H9 (cell line): Measurements from ENCODE around the gene SPATA6. TPM values are rescaled to one million over a fixed set of nuclear protein-coding genes. Genes with fewer than 3 reads are reported as not detected.
"Not testable (repeated sequence)": the region's sequence is repeated elsewhere in the genome, so short reads cannot be mapped to it uniquely, and the experiment has no call there.

Source experiments
- DNase-seq: peaks from one replicate; pipeline ENCODE4 v3.0.0-alpha.2; 2017
- H2AFZ ChIP-seq: one replicate; pipeline ENCODE4 v1.6.1; 2013; ENCODE audit warnings: mild to moderate bottlenecking, low read length, control low read depth, moderate library complexity
- H2AK5ac ChIP-seq: 2 replicates; pipeline ENCODE4 v1.6.1; 2013; ENCODE audit warnings: low read length, control low read depth, mixed read lengths; ENCODE audit not compliant: insufficient read length
- H2BK120ac ChIP-seq: one replicate; pipeline ENCODE4 v1.6.1; 2013; ENCODE audit warnings: low read depth, mild to moderate bottlenecking, low read length, control low read depth, inconsistent platforms; ENCODE audit not compliant: poor library complexity, severe bottlenecking
- H2BK12ac ChIP-seq: 2 replicates; pipeline ENCODE4 v1.6.1; 2013; ENCODE audit warnings: low read length, control low read depth, mixed read lengths, low read depth; ENCODE audit not compliant: insufficient read length
- H2BK15ac ChIP-seq: 2 replicates; pipeline ENCODE4 v1.6.1; 2013; ENCODE audit warnings: low read depth, low read length, control low read depth
- H2BK20ac ChIP-seq: one replicate; pipeline ENCODE4 v1.6.1; 2013; ENCODE audit warnings: low read depth, mild to moderate bottlenecking, low read length, control low read depth, inconsistent platforms; ENCODE audit not compliant: poor library complexity, severe bottlenecking
- H2BK5ac ChIP-seq: 2 replicates; pipeline ENCODE4 v1.6.1; 2013; ENCODE audit warnings: low read length, control low read depth, mixed read lengths; ENCODE audit not compliant: insufficient read length
- H3K14ac ChIP-seq: 2 replicates; pipeline ENCODE4 v1.6.1; 2013; ENCODE audit warnings: low read length, control low read depth; ENCODE audit not compliant: insufficient read depth
- H3K18ac ChIP-seq: 2 replicates; pipeline ENCODE4 v1.6.1; 2013; ENCODE audit warnings: low read depth, mild to moderate bottlenecking, mixed read lengths, low read length, control low read depth; ENCODE audit not compliant: insufficient read length
- H3K23ac ChIP-seq: 2 replicates; pipeline ENCODE4 v1.6.1; 2013; ENCODE audit warnings: low read length, control low read depth, mixed read lengths, low read depth; ENCODE audit not compliant: insufficient read length
- H3K23me2 ChIP-seq: 2 replicates; pipeline ENCODE4 v1.6.1; 2013; ENCODE audit warnings: low read depth, mild to moderate bottlenecking, mixed read lengths, low read length, control low read depth; ENCODE audit not compliant: insufficient read length, poor library complexity, severe bottlenecking
- H3K27ac ChIP-seq: 2 replicates; pipeline ENCODE4 v1.5.1; 2013; ENCODE audit warnings: low read length, control low read depth, mixed read lengths, low read depth; ENCODE audit not compliant: insufficient read length
- H3K27me3 ChIP-seq: 2 replicates; pipeline ENCODE4 v1.6.1; 2013; ENCODE audit warnings: low read length, control low read depth, inconsistent platforms; ENCODE audit not compliant: insufficient read depth
- H3K4ac ChIP-seq: 2 replicates; pipeline ENCODE4 v1.6.1; 2013; ENCODE audit warnings: low read depth, mild to moderate bottlenecking, control low read depth, inconsistent platforms, low read length, moderate library complexity
- H3K4me1 ChIP-seq: 2 replicates; pipeline ENCODE4 v1.6.1; 2013; ENCODE audit warnings: low read length, control low read depth, inconsistent platforms; ENCODE audit not compliant: insufficient read depth
- H3K4me2 ChIP-seq: 2 replicates; pipeline ENCODE4 v1.6.1; 2013; ENCODE audit warnings: low read length, control low read depth, mixed read lengths; ENCODE audit not compliant: insufficient read length, insufficient read depth
- H3K56ac ChIP-seq: 2 replicates; pipeline ENCODE4 v1.6.1; 2013; ENCODE audit warnings: low read depth, mild to moderate bottlenecking, mixed read lengths, low read length, control low read depth; ENCODE audit not compliant: insufficient read length
- H3K79me1 ChIP-seq: 2 replicates; pipeline ENCODE4 v1.6.1; 2013; ENCODE audit warnings: low read depth, mild to moderate bottlenecking, moderate library complexity, low read length, control low read depth, inconsistent platforms; ENCODE audit not compliant: insufficient read depth, poor library complexity, severe bottlenecking
- H3K79me2 ChIP-seq: 2 replicates; pipeline ENCODE4 v1.6.1; 2013; ENCODE audit warnings: low read length, control low read depth, inconsistent platforms; ENCODE audit not compliant: insufficient read depth
- H3K9ac ChIP-seq: 2 replicates; pipeline ENCODE4 v1.6.1; 2013; ENCODE audit warnings: low read length, control low read depth, mixed read lengths; ENCODE audit not compliant: insufficient read length; ENCODE audit errors: extremely low read depth
- H3K9me3 ChIP-seq: one replicate; pipeline ENCODE4 v1.6.1; 2013; ENCODE audit warnings: low read depth, low read length, inconsistent platforms; ENCODE audit not compliant: control insufficient read depth
- H3T11ph ChIP-seq: one replicate; pipeline ENCODE4 v1.6.1; 2013; ENCODE audit warnings: mild to moderate bottlenecking, low read length, control low read depth, inconsistent platforms
- H4K20me1 ChIP-seq: one replicate; pipeline ENCODE4 v1.6.1; 2013; ENCODE audit not compliant: control insufficient read depth, insufficient read length, insufficient read depth
- H4K5ac ChIP-seq: 2 replicates; pipeline ENCODE4 v1.6.1; 2013; ENCODE audit warnings: low read depth, mild to moderate bottlenecking, mixed read lengths, low read length, control low read depth; ENCODE audit not compliant: insufficient read length
- H4K8ac ChIP-seq: replicated peaks from 2 replicates; pipeline ENCODE4 v1.6.1; 2013; ENCODE audit warnings: low read length, control low read depth, mixed read lengths, low read depth; ENCODE audit not compliant: insufficient read length
- H4K91ac ChIP-seq: 2 replicates; pipeline ENCODE4 v1.6.1; 2013; ENCODE audit warnings: low read depth, mild to moderate bottlenecking, moderate library complexity, mixed read lengths, low read length, control low read depth; ENCODE audit not compliant: insufficient read length
- H3K27ac Mint-ChIP-seq, 3 experiments: 2 replicates in 2 of 3; 3 replicates in 1 of 3; pipeline ENCODE4 v1.8.0; 2020 to 2021; ENCODE audit warnings: mixed read lengths in 3 of 3, mild to moderate bottlenecking in 1 of 3, moderate library complexity in 1 of 3
- H3K27me3 Mint-ChIP-seq: 2 replicates; pipeline ENCODE4 v1.8.0; 2021; ENCODE audit warnings: low read depth, mild to moderate bottlenecking, moderate library complexity, mixed read lengths
- H3K36me3 Mint-ChIP-seq, 3 experiments: 2 replicates in 2 of 3; 3 replicates in 1 of 3; pipeline ENCODE4 v1.8.0; 2020 to 2021; ENCODE audit warnings: low read depth in 3 of 3, mixed read lengths in 3 of 3; ENCODE audit not compliant: insufficient read depth in 1 of 3
- H3K4me1 Mint-ChIP-seq, 2 experiments: 2 replicates each; pipeline ENCODE4 v1.8.0; 2020; ENCODE audit warnings: mixed read lengths in 2 of 2
- H3K4me3 Mint-ChIP-seq, 2 experiments: 2 replicates in 1 of 2; 3 replicates in 1 of 2; pipeline ENCODE4 v1.8.0; 2020 to 2021; ENCODE audit warnings: mild to moderate bottlenecking in 2 of 2, mixed read lengths in 2 of 2, moderate library complexity in 1 of 2
- H3K9me3 Mint-ChIP-seq, 2 experiments: 2 replicates in 1 of 2; 3 replicates in 1 of 2; pipeline ENCODE4 v1.8.0; 2020; ENCODE audit warnings: mild to moderate bottlenecking in 2 of 2, mixed read lengths in 2 of 2, moderate library complexity in 1 of 2
- WGBS: extraction: QIAGEN DNeasy Blood & Tissue Kit; methylation state at CpG from one replicate; pipeline ENCODE4 v1.1.7; 2013; ENCODE audit warnings: missing lambda C conversion rate, low lambda C conversion rate, mixed read lengths; ENCODE audit not compliant: insufficient read length; ENCODE audit errors: extremely low coverage; 5-methylcytosine and 5-hydroxymethylcytosine counted together
- total RNA-seq: library from RNA; stranded (reverse); gene quantifications from 2 replicates; pipeline ENCODE4 v1.2.1, GENCODE V29; 2021
- TF ChIP-seq, protein P1 (sequence below): fragments of 200-600 bp; sonication (generic); conservative IDR thresholded peaks from 3 replicates; pipeline ENCODE4 v1.8.0; 2021; ENCODE audit warnings: antibody characterized with exemption, mild to moderate bottlenecking

SPATA6 gene
- total RNA-seq, 1 experiment from 2014 or later: 8.0 TPM

DNA sequence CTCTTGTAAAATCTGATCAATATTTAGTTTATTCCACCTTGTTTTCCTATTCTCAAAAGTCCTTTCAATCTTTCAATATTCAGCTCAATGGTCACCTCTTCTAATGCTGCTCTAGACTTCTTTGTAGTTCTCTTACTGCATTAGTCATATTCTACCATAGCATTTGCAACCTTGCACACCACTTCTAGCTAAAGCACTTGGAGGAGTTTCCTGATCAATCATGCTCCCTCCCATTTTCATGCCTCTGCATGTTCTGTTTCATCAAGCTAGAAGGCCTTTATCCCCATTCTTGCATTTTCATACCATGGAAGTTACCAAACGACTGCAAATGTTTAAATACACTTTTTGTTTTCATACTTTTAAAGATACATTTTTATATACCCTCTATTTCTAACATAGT, 177.3 kb downstream of the SPATA6 start:
- Mint-ChIP-seq H3K9me3 (peaks cover 0 to 2% of the 10 kb centered on the region in 2 experiments; a peak in 1 of 5 replicates), H3K4me3 (no peak overlapping the region), H3K4me1 (no peaks in the 10 kb centered on the region; a peak in 1 of 4 replicates), H3K27ac (no peak overlapping the region), H3K36me3 (no peaks in the 10 kb centered on the region; a peak in 2 of 7 replicates), H3K27me3 (peaks cover 1% of the 10 kb centered on the region; the same call in 1 of the 2 replicates)
- no peak overlapping the region for H2BK15ac ChIP-seq
- H3K9ac ChIP-seq: no peak overlapping the region
- H2BK20ac ChIP-seq: no peak overlapping the region
- no peaks in the 10 kb centered on the region for H3K4me1 ChIP-seq
- no peak overlapping the region for H4K8ac ChIP-seq
- H3K9me3 ChIP-seq: no peaks in the 10 kb centered on the region
- no peak overlapping the region for H4K91ac ChIP-seq
- H3K79me1 ChIP-seq: no peaks in the 10 kb centered on the region
- H3K23me2 ChIP-seq: no peaks in the 10 kb centered on the region
- H2BK120ac ChIP-seq: no peak overlapping the region
- H3K27me3 ChIP-seq: no peaks in the 10 kb centered on the region
- H2BK12ac ChIP-seq: no peak overlapping the region
- H2AFZ ChIP-seq: no peak overlapping the region
- no peak overlapping the region for H3K23ac ChIP-seq
- no peak overlapping the region for H4K5ac ChIP-seq
- H3K14ac ChIP-seq: no peak overlapping the region
- H3K18ac ChIP-seq: no peak overlapping the region
- no peak overlapping the region for H2BK5ac ChIP-seq
- TF ChIP-seq, protein P1, sequence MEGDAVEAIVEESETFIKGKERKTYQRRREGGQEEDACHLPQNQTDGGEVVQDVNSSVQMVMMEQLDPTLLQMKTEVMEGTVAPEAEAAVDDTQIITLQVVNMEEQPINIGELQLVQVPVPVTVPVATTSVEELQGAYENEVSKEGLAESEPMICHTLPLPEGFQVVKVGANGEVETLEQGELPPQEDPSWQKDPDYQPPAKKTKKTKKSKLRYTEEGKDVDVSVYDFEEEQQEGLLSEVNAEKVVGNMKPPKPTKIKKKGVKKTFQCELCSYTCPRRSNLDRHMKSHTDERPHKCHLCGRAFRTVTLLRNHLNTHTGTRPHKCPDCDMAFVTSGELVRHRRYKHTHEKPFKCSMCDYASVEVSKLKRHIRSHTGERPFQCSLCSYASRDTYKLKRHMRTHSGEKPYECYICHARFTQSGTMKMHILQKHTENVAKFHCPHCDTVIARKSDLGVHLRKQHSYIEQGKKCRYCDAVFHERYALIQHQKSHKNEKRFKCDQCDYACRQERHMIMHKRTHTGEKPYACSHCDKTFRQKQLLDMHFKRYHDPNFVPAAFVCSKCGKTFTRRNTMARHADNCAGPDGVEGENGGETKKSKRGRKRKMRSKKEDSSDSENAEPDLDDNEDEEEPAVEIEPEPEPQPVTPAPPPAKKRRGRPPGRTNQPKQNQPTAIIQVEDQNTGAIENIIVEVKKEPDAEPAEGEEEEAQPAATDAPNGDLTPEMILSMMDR: no peak
- no peak overlapping the region for H3K56ac ChIP-seq
- H3K4ac ChIP-seq: no peak overlapping the region
- H2AK5ac ChIP-seq: no peak overlapping the region
- no peaks in the 10 kb centered on the region for H4K20me1 ChIP-seq
- H3K27ac ChIP-seq: no peak overlapping the region
- WGBS: no CpG with 5 or more reads among the region's 1 CpG
- no peak overlapping the region for H3K4me2 ChIP-seq
- H3T11ph ChIP-seq: no peak overlapping the region
- H3K79me2 ChIP-seq: no peaks in the 10 kb centered on the region
- no peak for DNase-seq

DNA sequence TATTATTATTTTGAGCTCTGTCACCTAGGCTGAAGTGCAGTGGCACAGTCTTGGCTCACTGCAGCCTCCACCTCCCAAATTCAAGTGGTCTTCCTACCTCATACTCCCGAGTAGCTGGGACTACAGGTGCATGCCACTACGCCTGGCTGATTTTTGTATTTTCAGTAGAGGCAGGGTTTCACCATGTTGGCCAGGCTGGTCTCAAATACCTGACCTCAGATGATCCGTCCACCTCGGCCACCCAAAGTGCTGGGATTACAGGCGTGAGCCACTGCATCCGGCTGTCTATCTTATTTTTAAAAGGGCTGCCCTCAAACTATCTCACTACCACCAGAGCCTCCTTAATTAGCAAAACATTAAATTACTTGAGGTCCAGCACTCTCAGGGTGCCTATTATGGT, 177.9 kb downstream of the SPATA6 start:
- not testable (repeated sequence) for H3K4me2 ChIP-seq, H3K79me2 ChIP-seq, H3K9me3 Mint-ChIP-seq, H2BK5ac ChIP-seq, H3K9me3 ChIP-seq, H2BK120ac ChIP-seq, H3K27ac Mint-ChIP-seq, H3K4ac ChIP-seq, H3K4me1 Mint-ChIP-seq, H3K14ac ChIP-seq, DNase-seq, H3T11ph ChIP-seq, H3K79me1 ChIP-seq, H2AK5ac ChIP-seq, H3K27me3 ChIP-seq, H2BK15ac ChIP-seq, H4K91ac ChIP-seq, H3K4me3 Mint-ChIP-seq, H2AFZ ChIP-seq, H3K23me2 ChIP-seq, H3K36me3 Mint-ChIP-seq, H3K9ac ChIP-seq, H4K20me1 ChIP-seq, H3K56ac ChIP-seq, H3K18ac ChIP-seq, H3K4me1 ChIP-seq, H4K8ac ChIP-seq, H3K23ac ChIP-seq, H4K5ac ChIP-seq, H3K27me3 Mint-ChIP-seq, H2BK12ac ChIP-seq, H3K27ac ChIP-seq, H2BK20ac ChIP-seq
- WGBS: no CpG with 5 or more reads among the region's 6 CpGs
